ENCODE results near the gene PELI2.

Gene PELI2

DNA sequence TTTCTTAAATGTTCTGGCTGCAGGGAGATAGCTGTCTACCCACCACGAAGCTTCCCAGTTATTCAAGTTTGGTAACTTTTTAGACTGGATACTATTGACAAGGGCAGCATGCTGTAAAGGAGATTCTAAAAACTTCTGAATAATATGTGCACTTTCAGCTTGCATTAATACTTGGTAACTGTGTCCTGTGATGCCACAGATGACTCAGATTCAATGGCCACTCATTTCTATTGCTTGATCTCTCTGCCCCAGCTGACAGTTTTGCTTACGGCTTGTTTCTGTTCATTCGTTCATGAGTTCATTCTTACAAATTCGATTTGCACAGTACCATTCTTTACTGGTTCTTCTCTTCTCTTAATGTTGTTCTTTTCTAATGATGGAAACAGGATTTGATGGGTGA is 142.8 kb downstream of the PELI2 start:
- CTCF ChIA-PET, result no interaction called here
- POLR2A ChIA-PET, result no interaction called here
- Histone ChIP-seq H3K4me1 (ENCODE audit: control insufficient read depth, insufficient read depth, low read length) (no peaks in the 10 kb centered on the region), H3K36me3 (ENCODE audit: control insufficient read depth in 2 of 2, insufficient read depth in 1 of 2, low read length in 2 of 2) (no peaks in the 10 kb centered on the region; a peak in 1 of 3 replicates), H3K4me3 (ENCODE audit: low read depth, low read length) (no peak overlapping the region), H3K9me3 (ENCODE audit: control insufficient read depth, insufficient read depth, low read depth, low read length) (no peaks in the 10 kb centered on the region; the same call in 1 of the 2 replicates), H3K27ac (ENCODE audit: extremely low read depth, low read depth, low read length) (no peak overlapping the region)
- TF ChIP-seq ZBTB48 (tag by site-specific recombination; IDR thresholded peaks at IDR 0.05) (no peak), FEZF1 (tag by site-specific recombination; IDR thresholded peaks at IDR 0.05) (no peak), ZNF555 (tag by site-specific recombination; conservative IDR thresholded peaks at IDR 0.05) (no peak), ZBTB21 (tag by site-specific recombination; IDR thresholded peaks at IDR 0.05) (no peak), ZNF571 (tag by site-specific recombination; IDR thresholded peaks at IDR 0.05) (no peak), KLF16 (tag by site-specific recombination; IDR thresholded peaks at IDR 0.05) (no peak), ZNF621 (tag by site-specific recombination; IDR thresholded peaks at IDR 0.05) (no peak), ZNF423 (tag by site-specific recombination; IDR thresholded peaks at IDR 0.05) (no peak), ZNF140 (tag by site-specific recombination; IDR thresholded peaks at IDR 0.05) (no peak), ZNF266 (tag by site-specific recombination; IDR thresholded peaks at IDR 0.05; ENCODE audit: low read depth) (no peak), ZFP3 (tag by site-specific recombination; IDR thresholded peaks at IDR 0.05; ENCODE audit: low read depth) (no peak)

DNA sequence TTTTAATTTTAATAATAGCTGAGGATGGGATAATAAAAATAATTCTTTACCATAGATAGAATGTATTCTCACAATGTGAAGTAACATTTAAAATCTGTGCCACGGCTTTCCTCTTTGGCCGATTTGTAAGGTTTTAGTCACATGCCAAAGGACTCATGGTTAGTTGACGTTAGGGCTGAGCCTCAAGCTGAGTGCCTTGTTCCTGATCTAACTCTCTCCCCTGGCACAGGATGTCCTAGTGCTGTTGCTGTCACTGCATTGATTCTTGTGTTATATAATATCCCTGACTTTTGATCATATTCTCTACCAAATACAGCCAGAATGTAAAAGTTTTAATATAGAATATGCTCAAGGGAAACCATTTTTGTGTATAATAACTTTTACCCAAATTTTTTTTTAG is 144.3 kb downstream of the PELI2 start:
- Histone ChIP-seq H3K4me3 (ENCODE audit: low read depth, low read length) (no peak overlapping the region), H3K4me1 (ENCODE audit: control insufficient read depth, insufficient read depth, low read length) (no peaks in the 10 kb centered on the region), H3K36me3 (ENCODE audit: control insufficient read depth in 2 of 2, insufficient read depth in 1 of 2, low read length in 2 of 2) (no peaks in the 10 kb centered on the region), H3K27ac (ENCODE audit: extremely low read depth, low read depth, low read length) (no peak overlapping the region), H3K9me3 (ENCODE audit: control insufficient read depth, insufficient read depth, low read depth, low read length) (no peaks in the 10 kb centered on the region; the same call in 1 of the 2 replicates)
- CTCF ChIA-PET, result no interaction called here
- POLR2A ChIA-PET, result no interaction called here
- TF ChIP-seq ZNF302 (tag by site-specific recombination; IDR thresholded peaks at IDR 0.05; ENCODE audit: low read depth) (no peak), ZNF121 (tag by site-specific recombination; IDR thresholded peaks at IDR 0.05) (no peak), IKZF3 (tag by site-specific recombination; IDR thresholded peaks at IDR 0.05) (no peak), ZNF560 (tag by site-specific recombination; IDR thresholded peaks at IDR 0.05; ENCODE audit: borderline replicate concordance) (no peak), SALL2 (tag by site-specific recombination; IDR thresholded peaks at IDR 0.05; ENCODE audit: borderline replicate concordance) (no peak), ZNF341 (tag by site-specific recombination; IDR thresholded peaks at IDR 0.05; ENCODE audit: low read depth) (no peak), ZNF426 (tag by site-specific recombination; IDR thresholded peaks at IDR 0.05) (no peak), ZNF654 (tag by site-specific recombination; IDR thresholded peaks at IDR 0.05; ENCODE audit: low read depth) (no peak), ZNF335 (tag by site-specific recombination; conservative IDR thresholded peaks at IDR 0.05) (no peak), PRDM1 (tag by site-specific recombination; IDR thresholded peaks at IDR 0.05) (no peak), ZNF292 (tag by site-specific recombination; IDR thresholded peaks at IDR 0.05; ENCODE audit: borderline replicate concordance, low read depth) (no peak), ZNF24 (tag by site-specific recombination; IDR thresholded peaks at IDR 0.05) (no peak), EGR2 (tag by site-specific recombination; IDR thresholded peaks at IDR 0.05; ENCODE audit: low read depth) (no peak), ZNF132 (tag by site-specific recombination; IDR thresholded peaks at IDR 0.05; ENCODE audit: borderline replicate concordance) (no peak)
- TF ChIP-seq, protein P1, sequence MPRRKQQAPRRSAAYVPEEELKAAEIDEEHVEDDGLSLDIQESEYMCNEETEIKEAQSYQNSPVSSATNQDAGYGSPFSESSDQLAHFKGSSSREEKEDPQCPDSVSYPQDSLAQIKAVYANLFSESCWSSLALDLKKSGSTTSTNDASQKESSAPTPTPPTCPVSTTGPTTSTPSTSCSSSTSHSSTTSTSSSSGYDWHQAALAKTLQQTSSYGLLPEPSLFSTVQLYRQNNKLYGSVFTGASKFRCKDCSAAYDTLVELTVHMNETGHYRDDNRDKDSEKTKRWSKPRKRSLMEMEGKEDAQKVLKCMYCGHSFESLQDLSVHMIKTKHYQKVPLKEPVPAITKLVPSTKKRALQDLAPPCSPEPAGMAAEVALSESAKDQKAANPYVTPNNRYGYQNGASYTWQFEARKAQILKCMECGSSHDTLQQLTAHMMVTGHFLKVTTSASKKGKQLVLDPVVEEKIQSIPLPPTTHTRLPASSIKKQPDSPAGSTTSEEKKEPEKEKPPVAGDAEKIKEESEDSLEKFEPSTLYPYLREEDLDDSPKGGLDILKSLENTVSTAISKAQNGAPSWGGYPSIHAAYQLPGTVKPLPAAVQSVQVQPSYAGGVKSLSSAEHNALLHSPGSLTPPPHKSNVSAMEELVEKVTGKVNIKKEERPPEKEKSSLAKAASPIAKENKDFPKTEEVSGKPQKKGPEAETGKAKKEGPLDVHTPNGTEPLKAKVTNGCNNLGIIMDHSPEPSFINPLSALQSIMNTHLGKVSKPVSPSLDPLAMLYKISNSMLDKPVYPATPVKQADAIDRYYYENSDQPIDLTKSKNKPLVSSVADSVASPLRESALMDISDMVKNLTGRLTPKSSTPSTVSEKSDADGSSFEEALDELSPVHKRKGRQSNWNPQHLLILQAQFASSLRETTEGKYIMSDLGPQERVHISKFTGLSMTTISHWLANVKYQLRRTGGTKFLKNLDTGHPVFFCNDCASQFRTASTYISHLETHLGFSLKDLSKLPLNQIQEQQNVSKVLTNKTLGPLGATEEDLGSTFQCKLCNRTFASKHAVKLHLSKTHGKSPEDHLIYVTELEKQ (tag by site-specific recombination; IDR thresholded peaks at IDR 0.05; ENCODE audit: borderline replicate concordance), result no peak
